IMR-90 (cell line): ENCODE results near the gene STXBP6. TPM values are rescaled to one million over a fixed set of nuclear protein-coding genes. Genes with fewer than 3 reads are reported as not detected.

ENCODE experiments used
- ATAC-seq: fragments of 200-7000 bp; cut with Tn5 transposase; 2 replicates; pipeline ENCODE4 v1.9.1; 2020; ENCODE audit warnings: low read depth, mild to moderate bottlenecking, moderate library complexity
- BruUV-seq: library from RNA; stranded (reverse); fragments of 400-500 nt; replicated peaks from 2 replicates; lab custom pipeline; 2021; lab: Mats Ljungman, UMichigan
- CTCF ChIA-PET: fragments of 300-600 bp; formaldehyde crosslinking; extraction: SDS; loops from one replicate; lab custom pipeline; 2021; ENCODE audit warnings: antibody characterized with exemption; lab: Yijun Ruan, JAX
- POLR2A ChIA-PET: fragments of 300-600 bp; sonication (Branson Sonifier 250); formaldehyde crosslinking; loops from one replicate; lab custom pipeline; 2022; ENCODE audit warnings: antibody characterized with exemption; ENCODE audit not compliant: unreplicated experiment; lab: Charles Lee
- DNase-seq: peaks from one replicate; pipeline ENCODE4 v3.0.0; 2013
- H2AFZ ChIP-seq: replicated peaks from 2 replicates; pipeline ENCODE3; 2013; ENCODE audit warnings: low read length, mild to moderate bottlenecking; ENCODE audit not compliant: poor library complexity
- H2AK5ac ChIP-seq: 2 replicates; pipeline ENCODE4 v1.6.1; 2013; ENCODE audit warnings: low read depth, low read length, inconsistent platforms
- H2AK9ac ChIP-seq: replicated peaks from 2 replicates; pipeline ENCODE3; 2013; ENCODE audit warnings: mild to moderate bottlenecking, low read depth, low read length, moderate library complexity; ENCODE audit not compliant: poor library complexity
- H2BK120ac ChIP-seq: 2 replicates; pipeline ENCODE4 v1.6.1; 2013; ENCODE audit warnings: low read depth, low read length, inconsistent platforms
- H2BK15ac ChIP-seq: 3 replicates; pipeline ENCODE4 v1.6.1; 2013; ENCODE audit warnings: low read depth, low read length, inconsistent platforms
- H2BK20ac ChIP-seq: 2 replicates; pipeline ENCODE4 v1.6.1; 2013; ENCODE audit warnings: low read depth, mild to moderate bottlenecking, inconsistent platforms, low read length, moderate library complexity
- H2BK5ac ChIP-seq: 2 replicates; pipeline ENCODE4 v1.6.1; 2013; ENCODE audit warnings: mild to moderate bottlenecking, low read depth, low read length, inconsistent platforms; ENCODE audit not compliant: poor library complexity, severe bottlenecking
- H3K14ac ChIP-seq: replicated peaks from 2 replicates; pipeline ENCODE4 v1.6.1; 2013; ENCODE audit warnings: low read depth, low read length, inconsistent platforms
- H3K18ac ChIP-seq: 2 replicates; pipeline ENCODE4 v1.6.1; 2013; ENCODE audit warnings: low read depth, low read length, control low read depth
- H3K23ac ChIP-seq: 2 replicates; pipeline ENCODE4 v1.6.1; 2013; ENCODE audit warnings: low read depth, low read length, inconsistent platforms
- H3K27ac ChIP-seq: 2 replicates; pipeline ENCODE4 v1.5.1; 2013; ENCODE audit warnings: mild to moderate bottlenecking, control low read depth, low read length; ENCODE audit not compliant: insufficient read depth
- H3K27me3 ChIP-seq: 2 replicates; pipeline ENCODE4 v1.6.1; 2013; ENCODE audit warnings: low read length; ENCODE audit not compliant: control insufficient read depth, insufficient read depth
- H3K36me3 ChIP-seq: 2 replicates; pipeline ENCODE4 v1.6.1; 2013; ENCODE audit warnings: low read length, mixed read lengths; ENCODE audit not compliant: control insufficient read depth, insufficient read depth
- H3K4ac ChIP-seq: 2 replicates; pipeline ENCODE4 v1.6.1; 2013; ENCODE audit warnings: low read depth, low read length, inconsistent platforms
- H3K4me1 ChIP-seq: 2 replicates; pipeline ENCODE4 v1.6.1; 2013; ENCODE audit warnings: low read length, mixed read lengths; ENCODE audit not compliant: control insufficient read depth, insufficient read depth
- H3K4me2 ChIP-seq: 2 replicates; pipeline ENCODE4 v1.6.1; 2013; ENCODE audit warnings: low read depth, mild to moderate bottlenecking, control low read depth, low read length, moderate library complexity
- H3K4me3 ChIP-seq: 2 replicates; pipeline ENCODE4 v1.5.1; 2013; ENCODE audit warnings: low read depth, mild to moderate bottlenecking, control low read depth, low read length, moderate library complexity; ENCODE audit not compliant: insufficient read depth
- H3K56ac ChIP-seq: 2 replicates; pipeline ENCODE4 v1.6.1; 2013; ENCODE audit warnings: low read length, inconsistent platforms; ENCODE audit not compliant: insufficient read depth; ENCODE audit errors: extremely low read depth
- H3K79me1 ChIP-seq, 2 experiments: 2 replicates each; pipeline ENCODE4 v1.6.1; 2013; ENCODE audit warnings: low read length in 2 of 2, inconsistent platforms in 1 of 2, low read depth in 1 of 2
- H3K9ac ChIP-seq: 2 replicates; pipeline ENCODE4 v1.6.1; 2013; ENCODE audit warnings: low read depth, low read length, control low read depth
- H3K9me1 ChIP-seq: 2 replicates; pipeline ENCODE4 v1.6.1; 2013; ENCODE audit warnings: low read length, inconsistent platforms; ENCODE audit not compliant: insufficient read depth
- H3K9me3 ChIP-seq: 2 replicates; pipeline ENCODE4 v1.6.1; 2013; ENCODE audit warnings: low read length; ENCODE audit not compliant: control insufficient read depth, insufficient read depth
- H4K20me1 ChIP-seq: 2 replicates; pipeline ENCODE4 v1.6.1; 2013; ENCODE audit warnings: low read length, inconsistent platforms; ENCODE audit not compliant: insufficient read depth
- H4K5ac ChIP-seq: 2 replicates; pipeline ENCODE4 v1.6.1; 2013; ENCODE audit warnings: mild to moderate bottlenecking, low read depth, low read length, control low read depth
- H4K8ac ChIP-seq, 2 experiments: 2 replicates each; pipeline ENCODE4 v1.6.1; 2013; ENCODE audit warnings: low read depth in 2 of 2, low read length in 2 of 2, control low read depth in 1 of 2, inconsistent platforms in 1 of 2
- H4K91ac ChIP-seq: 2 replicates; pipeline ENCODE4 v1.6.1; 2013; ENCODE audit warnings: low read depth, low read length, inconsistent platforms; ENCODE audit not compliant: insufficient read depth
- BHLHE40 ChIP-seq: fragments of 150-350 bp; IDR thresholded peaks from 2 replicates; pipeline ENCODE4 v1.6.1; 2016; ENCODE audit warnings: mild to moderate bottlenecking, low read depth, low read length
- CEBPB ChIP-seq: IDR thresholded peaks from 2 replicates; pipeline ENCODE4 v1.6.1; 2012; ENCODE audit warnings: low read depth, low read length, improper control_type of control experiment
- CHD1 ChIP-seq: IDR thresholded peaks from 2 replicates; pipeline ENCODE4 v1.6.1; 2012; ENCODE audit warnings: low read depth, low read length, improper control_type of control experiment
- CTCF ChIP-seq: conservative IDR thresholded peaks from 2 replicates; pipeline ENCODE4 v1.5.1; 2012; ENCODE audit warnings: mild to moderate bottlenecking, low read depth, low read length, improper control_type of control experiment
- ELK1 ChIP-seq: fragments of 150-350 bp; IDR thresholded peaks from 2 replicates; pipeline ENCODE4 v1.6.1; 2016; ENCODE audit warnings: low read depth, mild to moderate bottlenecking, low read length, moderate library complexity, borderline replicate concordance
- FOS ChIP-seq: fragments of 150-350 bp; IDR thresholded peaks from 2 replicates; pipeline ENCODE4 v1.6.1; 2016; ENCODE audit warnings: low read depth, low read length
- MAFK ChIP-seq: IDR thresholded peaks from 2 replicates; pipeline ENCODE4 v1.6.1; 2012; ENCODE audit warnings: low read depth, low read length, improper control_type of control experiment
- MAZ ChIP-seq: IDR thresholded peaks from 2 replicates; pipeline ENCODE4 v1.6.1; 2012; ENCODE audit warnings: low read depth, mild to moderate bottlenecking, low read length, improper control_type of control experiment, moderate library complexity, borderline replicate concordance
- MXI1 ChIP-seq: IDR thresholded peaks from 2 replicates; pipeline ENCODE4 v1.6.1; 2012; ENCODE audit warnings: low read depth, mild to moderate bottlenecking, low read length, moderate library complexity, borderline replicate concordance
- NFE2L2 ChIP-seq: fragments of 150-350 bp; IDR thresholded peaks from 2 replicates; pipeline ENCODE4 v1.6.1; 2016; ENCODE audit warnings: low read depth, mild to moderate bottlenecking, low read length
- POLR2A ChIP-seq: IDR thresholded peaks from 2 replicates; pipeline ENCODE4 v1.6.1; 2012; ENCODE audit warnings: mild to moderate bottlenecking, low read depth, low read length
- RAD21 ChIP-seq: IDR thresholded peaks from 2 replicates; pipeline ENCODE4 v1.6.1; 2012; ENCODE audit warnings: low read length, improper control_type of control experiment
- RCOR1 ChIP-seq: IDR thresholded peaks from 2 replicates; pipeline ENCODE4 v1.6.1; 2012; ENCODE audit warnings: mild to moderate bottlenecking, low read length, improper control_type of control experiment; ENCODE audit not compliant: insufficient replicate concordance
- RFX5 ChIP-seq: IDR thresholded peaks from 2 replicates; pipeline ENCODE4 v1.8.0; 2012; ENCODE audit warnings: low read depth, mild to moderate bottlenecking, low read length, moderate library complexity
- SMC3 ChIP-seq: fragments of 150-350 bp; IDR thresholded peaks from 2 replicates; pipeline ENCODE4 v1.6.1; 2016; ENCODE audit warnings: low read depth, mild to moderate bottlenecking, antibody characterized with exemption, low read length, moderate library complexity
- USF2 ChIP-seq: fragments of 150-350 bp; IDR thresholded peaks from 2 replicates; pipeline ENCODE4 v1.6.1; 2017; ENCODE audit warnings: mild to moderate bottlenecking, antibody characterized with exemption, low read length, low read depth
- WGBS, 2 experiments: methylation state at CpG; one replicate each; pipeline versions ENCODE4 v1.1.5 to v1.1.7; 2013; ENCODE audit warnings: missing lambda C conversion rate in 2 of 2; ENCODE audit not compliant: insufficient read length in 1 of 2; ENCODE audit errors: extremely low coverage in 2 of 2; 5-methylcytosine and 5-hydroxymethylcytosine counted together
- dilution Hi-C: fragments of 300-500 bp; cut with HindIII; formaldehyde crosslinking; loops from one replicate; pipeline ENCODE4 v1.14.3; 2018; ENCODE audit warnings: low sequenced_read_pairs; ENCODE audit not compliant: unreplicated experiment
- in situ Hi-C: fragments of 300-500 bp; cut with MboI; formaldehyde crosslinking; loops from 3 replicates; pipeline ENCODE4 v1.14.3; 2019; ENCODE audit warnings: low sequenced_read_pairs, inconsistent platforms, mixed read lengths
- intact Hi-C: fragments of 100-400 bp; cut with micrococcal nuclease; formaldehyde crosslinking; loops from 2 replicates; pipeline ENCODE4 v1.10.0; 2022
- polyA plus RNA-seq, 3 experiments: library from polyadenylated mRNA; depleted of rRNA; stranded (reverse); fragments of >200 nt; gene quantifications; 2 replicates each; pipeline ENCODE4 v1.2.3, GENCODE V29; 2012; ENCODE audit warnings: low replicate concordance in 1 of 3
- total RNA-seq: library from RNA; depleted of rRNA; stranded (reverse); fragments of >200 nt; gene quantifications from 2 replicates; pipeline ENCODE4 v1.2.3, GENCODE V29; 2012

The STXBP6 gene
- total and polyA plus RNA-seq, 2 of the 4 experiments (the other 2 are of a cell fraction) = 14.2 to 14.3 TPM

GRCh38 chr14:24808412-24808811, 241.5 kb downstream of the STXBP6 start:
- Histone ChIP-seq H2BK20ac (no peak overlapping the region), H3K79me1 (no peaks in the 10 kb centered on the region), H3K56ac (no peak overlapping the region), H4K8ac (no peak overlapping the region), H3K14ac (no peak overlapping the region), H3K4me2 (no peak overlapping the region), H4K91ac (no peak overlapping the region), H4K5ac (no peak overlapping the region), H3K4me3 (no peak overlapping the region), H3K9me3 (no peaks in the 10 kb centered on the region), H3K27ac (no peak overlapping the region), H3K36me3 (no peaks in the 10 kb centered on the region), H4K20me1 (no peaks in the 10 kb centered on the region), H2BK5ac (no peak overlapping the region), H3K4ac (no peak overlapping the region), H3K4me1 (peaks cover 2% of the 10 kb centered on the region; the same call in 1 of the 2 replicates), H3K23ac (no peak overlapping the region), H2AFZ (no peak overlapping the region), H2BK120ac (no peak overlapping the region), H3K9me1 (no peaks in the 10 kb centered on the region), H2AK5ac (no peak overlapping the region), H2AK9ac (no peak overlapping the region), H3K9ac (no peak overlapping the region), H3K18ac (no peak overlapping the region), H3K27me3 (no peaks in the 10 kb centered on the region), H2BK15ac (no peak overlapping the region)
- POLR2A ChIA-PET = no interaction called here
- BruUV-seq = no TSS peak
- in situ Hi-C loops = no loop called here
- ATAC-seq (no peak), DNase-seq (no peak)
- TF ChIP-seq FOS (no peak), RAD21 (no peak), RCOR1 (no peak), MAZ (no peak), CHD1 (no peak), CTCF (no peak), USF2 (no peak), MXI1 (no peak), BHLHE40 (no peak), RFX5 (no peak), SMC3 (no peak), CEBPB (no peak), NFE2L2 (no peak), POLR2A (no peak), MAFK (no peak), ELK1 (no peak)
- intact Hi-C loops = loop anchor here (5.0 kb wide), 1 partner anchor 594 kb away; no protein-coding TSS in a partner anchor
- WGBS, 2 experiments = 100% methylated on average over 3 of the region's 6 CpGs; no CpG with 5 or more reads in 1 of the 2 experiments
- dilution Hi-C loops = no loop called here
- CTCF ChIA-PET = interaction anchor here (0.6 kb wide), 1 partner anchor 28 kb away, joined by 3 read pairs; no protein-coding TSS in a partner anchor
